ENCODE data around the gene P4HA2.

GRCh38 chr5:132223861-132224260 is 3.8 kb downstream of the P4HA2 start:
- TF ChIP-seq CTCF (IDR thresholded peaks at IDR 0.05) = no peak
- no peak for TF ChIP-seq POLR2A (IDR thresholded peaks at IDR 0.05)
- TF ChIP-seq POLR2AphosphoS5 (IDR thresholded peaks at IDR 0.05) = no peak
- no peak for TF ChIP-seq EP300 (IDR thresholded peaks at IDR 0.05; ENCODE audit: low read depth)
